HEK293 (cell line): ENCODE data around the gene PHLDB1.

Experiments used
- CTCF ChIA-PET: fragments of 350-600 bp; formaldehyde crosslinking; extraction: SDS; loops from one replicate; lab custom pipeline; 2021; ENCODE audit warnings: antibody characterized with exemption; lab: Yijun Ruan, JAX
- POLR2A ChIA-PET: fragments of 300-600 bp; formaldehyde crosslinking; extraction: SDS; loops from one replicate; lab custom pipeline; 2020; ENCODE audit warnings: antibody characterized with exemption, inconsistent platforms; lab: Yijun Ruan, JAX
- H3K27ac ChIP-seq: fragments of 200-500 bp; sonication (Bioruptor generic); 2 replicates; pipeline ENCODE4 v1.5.1; 2014; ENCODE audit warnings: low read depth, low read length, control low read depth, inconsistent platforms; ENCODE audit errors: extremely low read depth
- H3K36me3 ChIP-seq, 2 experiments: fragments of 200-500 bp in 1 of 2; sonication (Bioruptor generic) in 1 of 2; 1 replicate in 1 of 2; 2 replicates in 1 of 2; pipeline ENCODE4 v1.5.1; 2014 to 2017; ENCODE audit warnings: inconsistent platforms in 2 of 2, low read length in 2 of 2; ENCODE audit not compliant: control insufficient read depth in 2 of 2, insufficient read depth in 1 of 2
- H3K4me1 ChIP-seq: fragments of 200-500 bp; sonication (Bioruptor generic); 2 replicates; pipeline ENCODE4 v1.5.1; 2014; ENCODE audit warnings: mild to moderate bottlenecking, low read length, inconsistent platforms; ENCODE audit not compliant: control insufficient read depth, insufficient read depth
- H3K4me3 ChIP-seq: 2 replicates; pipeline ENCODE4 v1.5.1; 2011; ENCODE audit warnings: low read depth, mild to moderate bottlenecking, control low read depth, low read length, moderate library complexity
- H3K9me3 ChIP-seq: fragments of 200-500 bp; sonication (Bioruptor generic); 2 replicates; pipeline ENCODE4 v1.5.1; 2014; ENCODE audit warnings: low read depth, low read length, inconsistent platforms; ENCODE audit not compliant: control insufficient read depth, insufficient read depth
- GLIS2 ChIP-seq: fragments of 450-650 bp; formaldehyde crosslinking; IDR thresholded peaks from 2 replicates; pipeline ENCODE4 v1.5.1; 2016; ENCODE audit warnings: missing biosample characterization, missing genetic modification characterization
- KLF1 ChIP-seq: fragments of 450-650 bp; formaldehyde crosslinking; IDR thresholded peaks from 2 replicates; pipeline ENCODE4 v1.5.1; 2016; ENCODE audit warnings: missing biosample characterization, missing genetic modification characterization
- KLF16 ChIP-seq: fragments of 450-650 bp; formaldehyde crosslinking; IDR thresholded peaks from 2 replicates; pipeline ENCODE4 v1.5.1; 2017; ENCODE audit warnings: missing biosample characterization, missing genetic modification characterization
- KLF7 ChIP-seq: fragments of 450-650 bp; formaldehyde crosslinking; IDR thresholded peaks from 2 replicates; pipeline ENCODE4 v1.5.1; 2016; ENCODE audit warnings: missing biosample characterization, missing genetic modification characterization, borderline replicate concordance
- SP2 ChIP-seq: fragments of 450-650 bp; formaldehyde crosslinking; IDR thresholded peaks from 2 replicates; pipeline ENCODE4 v1.5.1; 2016; ENCODE audit warnings: missing biosample characterization, missing genetic modification characterization
- ZFP41 ChIP-seq: fragments of 450-650 bp; formaldehyde crosslinking; IDR thresholded peaks from 2 replicates; pipeline ENCODE4 v1.5.1; 2016; ENCODE audit warnings: missing biosample characterization, missing genetic modification characterization, borderline replicate concordance
- ZNF157 ChIP-seq: fragments of 450-650 bp; formaldehyde crosslinking; IDR thresholded peaks from 2 replicates; pipeline ENCODE4 v1.5.1; 2016; ENCODE audit warnings: missing biosample characterization, missing genetic modification characterization
- ZNF169 ChIP-seq: fragments of 450-650 bp; formaldehyde crosslinking; IDR thresholded peaks from 2 replicates; pipeline ENCODE4 v1.5.1; 2016; ENCODE audit warnings: missing biosample characterization, missing genetic modification characterization
- ZNF211 ChIP-seq: fragments of 450-650 bp; formaldehyde crosslinking; IDR thresholded peaks from 2 replicates; pipeline ENCODE4 v1.5.1; 2016; ENCODE audit warnings: low read depth, missing biosample characterization, missing genetic modification characterization
- ZNF214 ChIP-seq: fragments of 450-650 bp; formaldehyde crosslinking; IDR thresholded peaks from 2 replicates; pipeline ENCODE4 v1.5.1; 2017; ENCODE audit warnings: missing biosample characterization, mild to moderate bottlenecking, missing genetic modification characterization, borderline replicate concordance
- ZNF302 ChIP-seq: fragments of 450-650 bp; formaldehyde crosslinking; IDR thresholded peaks from 2 replicates; pipeline ENCODE4 v1.5.1; 2016; ENCODE audit warnings: missing biosample characterization, missing genetic modification characterization, low read depth
- ZNF529 ChIP-seq: fragments of 450-650 bp; formaldehyde crosslinking; IDR thresholded peaks from 2 replicates; pipeline ENCODE4 v1.5.1; 2017; ENCODE audit warnings: missing genetic modification characterization, missing biosample characterization; ENCODE audit not compliant: insufficient replicate concordance
- ZNF596 ChIP-seq: fragments of 450-650 bp; IDR thresholded peaks from 2 replicates; pipeline ENCODE4 v1.5.0; 2018; ENCODE audit warnings: missing biosample characterization, mild to moderate bottlenecking, missing genetic modification characterization, moderate library complexity
- ZNF600 ChIP-seq: fragments of 450-650 bp; formaldehyde crosslinking; IDR thresholded peaks from 2 replicates; pipeline ENCODE4 v1.5.1; 2016; ENCODE audit warnings: missing biosample characterization, missing genetic modification characterization
- ZNF621 ChIP-seq: fragments of 450-650 bp; formaldehyde crosslinking; IDR thresholded peaks from 2 replicates; pipeline ENCODE4 v1.5.1; 2017; ENCODE audit warnings: missing biosample characterization, missing genetic modification characterization
- ZNF654 ChIP-seq: fragments of 450-650 bp; formaldehyde crosslinking; IDR thresholded peaks from 2 replicates; pipeline ENCODE4 v1.5.1; 2016; ENCODE audit warnings: low read depth, missing biosample characterization, missing genetic modification characterization
- ZNF701 ChIP-seq: fragments of 450-650 bp; formaldehyde crosslinking; IDR thresholded peaks from 2 replicates; pipeline ENCODE4 v1.5.1; 2016; ENCODE audit warnings: missing biosample characterization, missing genetic modification characterization
- ZNF768 ChIP-seq: fragments of 450-650 bp; formaldehyde crosslinking; IDR thresholded peaks from 2 replicates; pipeline ENCODE4 v1.5.1; 2018; ENCODE audit warnings: missing biosample characterization, mild to moderate bottlenecking, missing genetic modification characterization
- ZNF843 ChIP-seq: fragments of 450-650 bp; formaldehyde crosslinking; IDR thresholded peaks from 2 replicates; pipeline ENCODE4 v1.5.1; 2016; ENCODE audit warnings: missing biosample characterization, missing genetic modification characterization
- TF ChIP-seq, protein P1 (sequence below): fragments of 450-650 bp; formaldehyde crosslinking; IDR thresholded peaks from 2 replicates; pipeline ENCODE4 v1.5.0; 2017; ENCODE audit warnings: missing biosample characterization, missing genetic modification characterization, borderline replicate concordance
- TF ChIP-seq, protein P2 (sequence below): fragments of 450-650 bp; formaldehyde crosslinking; IDR thresholded peaks from 2 replicates; pipeline ENCODE4 v1.5.1; 2016; ENCODE audit warnings: missing biosample characterization, missing genetic modification characterization
- TF ChIP-seq, protein P3 (sequence below): fragments of 450-650 bp; formaldehyde crosslinking; IDR thresholded peaks from 2 replicates; pipeline ENCODE4 v1.5.1; 2017; ENCODE audit warnings: missing biosample characterization, missing genetic modification characterization
- TF ChIP-seq, protein P4 (sequence below): fragments of 450-650 bp; formaldehyde crosslinking; IDR thresholded peaks from 2 replicates; pipeline ENCODE4 v1.5.1; 2016; ENCODE audit warnings: missing biosample characterization, missing genetic modification characterization
- TF ChIP-seq, protein P5 (sequence below): fragments of 450-650 bp; formaldehyde crosslinking; IDR thresholded peaks from 2 replicates; pipeline ENCODE4 v1.5.1; 2016; ENCODE audit warnings: missing biosample characterization, missing genetic modification characterization, low read depth

Gene PHLDB1

DNA sequence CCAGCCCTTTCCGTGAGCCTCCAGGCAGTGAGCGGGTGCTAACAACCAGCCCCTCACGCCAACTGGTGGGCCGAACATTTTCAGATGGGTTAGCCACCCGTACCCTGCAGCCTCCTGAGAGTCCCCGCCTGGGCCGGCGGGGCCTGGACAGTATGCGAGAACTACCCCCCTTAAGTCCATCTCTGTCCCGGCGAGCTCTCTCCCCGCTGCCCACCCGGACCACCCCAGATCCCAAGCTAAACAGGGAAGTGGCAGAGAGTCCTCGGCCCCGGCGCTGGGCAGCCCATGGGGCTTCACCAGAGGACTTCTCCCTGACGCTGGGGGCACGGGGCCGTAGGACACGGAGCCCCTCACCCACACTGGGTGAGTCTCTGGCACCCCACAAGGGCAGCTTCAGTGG is 20.6 kb downstream of the PHLDB1 start (continued):
- TF ChIP-seq, protein P1, sequence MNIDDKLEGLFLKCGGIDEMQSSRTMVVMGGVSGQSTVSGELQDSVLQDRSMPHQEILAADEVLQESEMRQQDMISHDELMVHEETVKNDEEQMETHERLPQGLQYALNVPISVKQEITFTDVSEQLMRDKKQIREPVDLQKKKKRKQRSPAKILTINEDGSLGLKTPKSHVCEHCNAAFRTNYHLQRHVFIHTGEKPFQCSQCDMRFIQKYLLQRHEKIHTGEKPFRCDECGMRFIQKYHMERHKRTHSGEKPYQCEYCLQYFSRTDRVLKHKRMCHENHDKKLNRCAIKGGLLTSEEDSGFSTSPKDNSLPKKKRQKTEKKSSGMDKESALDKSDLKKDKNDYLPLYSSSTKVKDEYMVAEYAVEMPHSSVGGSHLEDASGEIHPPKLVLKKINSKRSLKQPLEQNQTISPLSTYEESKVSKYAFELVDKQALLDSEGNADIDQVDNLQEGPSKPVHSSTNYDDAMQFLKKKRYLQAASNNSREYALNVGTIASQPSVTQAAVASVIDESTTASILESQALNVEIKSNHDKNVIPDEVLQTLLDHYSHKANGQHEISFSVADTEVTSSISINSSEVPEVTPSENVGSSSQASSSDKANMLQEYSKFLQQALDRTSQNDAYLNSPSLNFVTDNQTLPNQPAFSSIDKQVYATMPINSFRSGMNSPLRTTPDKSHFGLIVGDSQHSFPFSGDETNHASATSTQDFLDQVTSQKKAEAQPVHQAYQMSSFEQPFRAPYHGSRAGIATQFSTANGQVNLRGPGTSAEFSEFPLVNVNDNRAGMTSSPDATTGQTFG (tag by site-specific recombination), result no peak
- TF ChIP-seq, protein P2, sequence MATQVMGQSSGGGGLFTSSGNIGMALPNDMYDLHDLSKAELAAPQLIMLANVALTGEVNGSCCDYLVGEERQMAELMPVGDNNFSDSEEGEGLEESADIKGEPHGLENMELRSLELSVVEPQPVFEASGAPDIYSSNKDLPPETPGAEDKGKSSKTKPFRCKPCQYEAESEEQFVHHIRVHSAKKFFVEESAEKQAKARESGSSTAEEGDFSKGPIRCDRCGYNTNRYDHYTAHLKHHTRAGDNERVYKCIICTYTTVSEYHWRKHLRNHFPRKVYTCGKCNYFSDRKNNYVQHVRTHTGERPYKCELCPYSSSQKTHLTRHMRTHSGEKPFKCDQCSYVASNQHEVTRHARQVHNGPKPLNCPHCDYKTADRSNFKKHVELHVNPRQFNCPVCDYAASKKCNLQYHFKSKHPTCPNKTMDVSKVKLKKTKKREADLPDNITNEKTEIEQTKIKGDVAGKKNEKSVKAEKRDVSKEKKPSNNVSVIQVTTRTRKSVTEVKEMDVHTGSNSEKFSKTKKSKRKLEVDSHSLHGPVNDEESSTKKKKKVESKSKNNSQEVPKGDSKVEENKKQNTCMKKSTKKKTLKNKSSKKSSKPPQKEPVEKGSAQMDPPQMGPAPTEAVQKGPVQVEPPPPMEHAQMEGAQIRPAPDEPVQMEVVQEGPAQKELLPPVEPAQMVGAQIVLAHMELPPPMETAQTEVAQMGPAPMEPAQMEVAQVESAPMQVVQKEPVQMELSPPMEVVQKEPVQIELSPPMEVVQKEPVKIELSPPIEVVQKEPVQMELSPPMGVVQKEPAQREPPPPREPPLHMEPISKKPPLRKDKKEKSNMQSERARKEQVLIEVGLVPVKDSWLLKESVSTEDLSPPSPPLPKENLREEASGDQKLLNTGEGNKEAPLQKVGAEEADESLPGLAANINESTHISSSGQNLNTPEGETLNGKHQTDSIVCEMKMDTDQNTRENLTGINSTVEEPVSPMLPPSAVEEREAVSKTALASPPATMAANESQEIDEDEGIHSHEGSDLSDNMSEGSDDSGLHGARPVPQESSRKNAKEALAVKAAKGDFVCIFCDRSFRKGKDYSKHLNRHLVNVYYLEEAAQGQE, result no peak
- TF ChIP-seq, protein P3, sequence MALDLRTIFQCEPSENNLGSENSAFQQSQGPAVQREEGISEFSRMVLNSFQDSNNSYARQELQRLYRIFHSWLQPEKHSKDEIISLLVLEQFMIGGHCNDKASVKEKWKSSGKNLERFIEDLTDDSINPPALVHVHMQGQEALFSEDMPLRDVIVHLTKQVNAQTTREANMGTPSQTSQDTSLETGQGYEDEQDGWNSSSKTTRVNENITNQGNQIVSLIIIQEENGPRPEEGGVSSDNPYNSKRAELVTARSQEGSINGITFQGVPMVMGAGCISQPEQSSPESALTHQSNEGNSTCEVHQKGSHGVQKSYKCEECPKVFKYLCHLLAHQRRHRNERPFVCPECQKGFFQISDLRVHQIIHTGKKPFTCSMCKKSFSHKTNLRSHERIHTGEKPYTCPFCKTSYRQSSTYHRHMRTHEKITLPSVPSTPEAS (tag by site-specific recombination), result no peak
- TF ChIP-seq KLF16 (tag by site-specific recombination) (no peak), ZNF600 (no peak), ZNF596 (no peak)
- TF ChIP-seq, all 188 proteins: peak for 0

DNA sequence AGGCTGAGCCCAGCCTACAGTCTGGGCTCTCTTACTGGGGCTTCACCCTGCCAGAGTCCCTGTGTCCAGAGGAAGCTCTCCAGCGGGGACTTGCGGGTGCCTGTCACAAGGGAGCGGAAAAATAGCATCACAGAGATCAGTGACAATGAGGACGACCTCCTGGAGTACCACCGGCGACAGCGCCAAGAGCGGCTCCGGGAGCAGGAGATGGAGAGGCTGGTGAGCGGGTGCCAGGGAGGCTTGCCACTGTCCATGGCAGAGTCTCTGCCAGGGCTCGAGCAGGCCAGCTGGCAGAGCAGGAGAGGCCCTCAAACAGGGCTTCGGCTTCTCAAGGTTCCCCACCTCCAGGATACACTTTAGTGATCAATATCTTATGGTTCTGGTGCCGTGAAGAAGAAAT is 21.0 kb downstream of the PHLDB1 start:
- ChIA-PET POLR2A (no interaction called here), CTCF (no interaction called here)

DNA sequence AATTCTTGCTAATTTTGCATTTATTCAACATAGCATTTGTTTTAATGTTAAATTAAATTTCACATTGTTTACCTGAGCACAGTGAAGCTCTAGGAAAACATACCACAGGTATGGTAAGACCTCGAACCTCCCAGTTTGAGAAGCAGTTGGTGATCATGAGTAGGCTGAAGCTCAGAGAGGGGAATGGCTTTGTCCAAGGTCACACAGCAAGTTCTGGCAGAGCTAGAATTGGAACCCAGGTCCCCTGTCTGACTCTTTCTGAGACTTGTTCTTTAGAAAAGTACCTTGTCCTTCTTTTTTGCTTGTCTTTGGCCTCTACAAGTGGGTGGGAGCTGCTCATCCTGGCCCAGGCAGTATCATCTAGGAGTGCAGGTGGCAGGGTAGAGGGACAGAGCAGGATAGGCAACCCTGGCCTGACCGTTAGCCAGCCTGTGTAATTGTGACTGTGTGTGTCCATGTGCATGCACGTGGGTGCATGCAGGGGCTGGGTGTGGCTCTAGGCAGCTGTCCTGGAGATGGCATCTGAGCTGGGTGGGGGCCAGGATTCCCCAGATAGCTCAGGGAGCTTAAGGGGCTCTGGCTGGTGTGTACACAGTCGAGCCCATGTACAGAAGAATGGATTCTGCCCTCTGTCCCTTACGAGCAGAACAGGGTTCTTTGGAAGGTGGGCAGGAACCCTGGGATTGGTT is 21.6 kb downstream of the PHLDB1 start:
- Histone ChIP-seq H3K27ac (no peak overlapping the region), H3K9me3 (no peaks in the 10 kb centered on the region), H3K4me3 (no peak overlapping the region), H3K36me3 (peaks cover 0 to 71% of the 10 kb centered on the region in 2 experiments; a peak in 1 of 3 replicates), H3K4me1 (no peaks in the 10 kb centered on the region)
- ChIA-PET POLR2A (no interaction called here), CTCF (no interaction called here)
- TF ChIP-seq, protein P4, sequence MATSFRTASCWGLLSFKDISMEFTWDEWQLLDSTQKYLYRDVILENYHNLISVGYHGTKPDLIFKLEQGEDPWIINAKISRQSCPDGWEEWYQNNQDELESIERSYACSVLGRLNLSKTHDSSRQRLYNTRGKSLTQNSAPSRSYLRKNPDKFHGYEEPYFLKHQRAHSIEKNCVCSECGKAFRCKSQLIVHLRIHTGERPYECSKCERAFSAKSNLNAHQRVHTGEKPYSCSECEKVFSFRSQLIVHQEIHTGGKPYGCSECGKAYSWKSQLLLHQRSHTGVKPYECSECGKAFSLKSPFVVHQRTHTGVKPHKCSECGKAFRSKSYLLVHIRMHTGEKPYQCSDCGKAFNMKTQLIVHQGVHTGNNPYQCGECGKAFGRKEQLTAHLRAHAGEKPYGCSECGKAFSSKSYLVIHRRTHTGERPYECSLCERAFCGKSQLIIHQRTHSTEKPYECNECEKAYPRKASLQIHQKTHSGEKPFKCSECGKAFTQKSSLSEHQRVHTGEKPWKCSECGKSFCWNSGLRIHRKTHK, result no peak
- TF ChIP-seq KLF1 (tag by site-specific recombination) (0 out of 2 replicates have a peak, but pooled peaks have one; percentile 17), ZNF768 (0 out of 2 replicates have a peak, but pooled peaks have one; percentile 33), ZFP41 (tag by site-specific recombination) (no peak)

More for the DNA sequence above, 21.0 kb downstream of the PHLDB1 start:
- Histone ChIP-seq H3K4me3 (no peak overlapping the region), H3K36me3 (peaks cover 0 to 66% of the 10 kb centered on the region in 2 experiments; a peak in 1 of 3 replicates), H3K4me1 (no peaks in the 10 kb centered on the region), H3K27ac (no peak overlapping the region), H3K9me3 (no peaks in the 10 kb centered on the region)
- TF ChIP-seq KLF7 (tag by site-specific recombination) (no peak), SP2 (tag by site-specific recombination) (no peak), ZNF701 (tag by site-specific recombination) (no peak), ZNF654 (tag by site-specific recombination) (no peak), ZNF529 (tag by site-specific recombination) (no peak), ZNF843 (tag by site-specific recombination) (no peak), ZNF211 (tag by site-specific recombination) (no peak), GLIS2 (tag by site-specific recombination) (no peak), ZNF214 (tag by site-specific recombination) (no peak), ZNF169 (tag by site-specific recombination) (no peak), ZNF621 (tag by site-specific recombination) (no peak), ZNF157 (tag by site-specific recombination) (no peak), ZNF302 (no peak)
- TF ChIP-seq, protein P5, sequence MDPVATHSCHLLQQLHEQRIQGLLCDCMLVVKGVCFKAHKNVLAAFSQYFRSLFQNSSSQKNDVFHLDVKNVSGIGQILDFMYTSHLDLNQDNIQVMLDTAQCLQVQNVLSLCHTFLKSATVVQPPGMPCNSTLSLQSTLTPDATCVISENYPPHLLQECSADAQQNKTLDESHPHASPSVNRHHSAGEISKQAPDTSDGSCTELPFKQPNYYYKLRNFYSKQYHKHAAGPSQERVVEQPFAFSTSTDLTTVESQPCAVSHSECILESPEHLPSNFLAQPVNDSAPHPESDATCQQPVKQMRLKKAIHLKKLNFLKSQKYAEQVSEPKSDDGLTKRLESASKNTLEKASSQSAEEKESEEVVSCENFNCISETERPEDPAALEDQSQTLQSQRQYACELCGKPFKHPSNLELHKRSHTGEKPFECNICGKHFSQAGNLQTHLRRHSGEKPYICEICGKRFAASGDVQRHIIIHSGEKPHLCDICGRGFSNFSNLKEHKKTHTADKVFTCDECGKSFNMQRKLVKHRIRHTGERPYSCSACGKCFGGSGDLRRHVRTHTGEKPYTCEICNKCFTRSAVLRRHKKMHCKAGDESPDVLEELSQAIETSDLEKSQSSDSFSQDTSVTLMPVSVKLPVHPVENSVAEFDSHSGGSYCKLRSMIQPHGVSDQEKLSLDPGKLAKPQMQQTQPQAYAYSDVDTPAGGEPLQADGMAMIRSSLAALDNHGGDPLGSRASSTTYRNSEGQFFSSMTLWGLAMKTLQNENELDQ, result no peak
